GM21526 (cell line): Measurements from ENCODE around the gene TMPRSS12.
"Not testable (repeated sequence)": the region's sequence is repeated elsewhere in the genome, so short reads cannot be mapped to it uniquely, and the experiment has no call there.

Experiments used
- ATAC-seq: cut with Tn5 transposase; IDR thresholded peaks from one replicate; pipeline ENCODE4 v1.9.1; 2021; ENCODE audit warnings: moderate library complexity; ENCODE audit not compliant: unreplicated experiment, low FRiP score

The TMPRSS12 gene

DNA sequence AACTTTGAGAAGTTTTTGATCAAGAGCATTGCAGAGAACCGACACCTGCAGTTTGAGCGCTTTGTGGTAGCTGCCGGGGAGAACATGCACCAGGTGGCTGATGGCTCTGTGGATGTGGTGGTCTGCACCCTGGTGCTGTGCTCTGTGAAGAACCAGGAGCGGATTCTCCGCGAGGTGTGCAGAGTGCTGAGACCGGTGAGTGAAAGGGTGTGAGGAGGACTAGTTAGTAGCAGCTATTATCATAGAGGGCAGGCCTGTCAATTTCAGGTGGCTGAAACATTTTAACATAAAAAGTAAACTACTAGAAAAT lies 82.6 kb downstream of the TMPRSS12 start:
- peak; percentile 3 for ATAC-seq

DNA sequence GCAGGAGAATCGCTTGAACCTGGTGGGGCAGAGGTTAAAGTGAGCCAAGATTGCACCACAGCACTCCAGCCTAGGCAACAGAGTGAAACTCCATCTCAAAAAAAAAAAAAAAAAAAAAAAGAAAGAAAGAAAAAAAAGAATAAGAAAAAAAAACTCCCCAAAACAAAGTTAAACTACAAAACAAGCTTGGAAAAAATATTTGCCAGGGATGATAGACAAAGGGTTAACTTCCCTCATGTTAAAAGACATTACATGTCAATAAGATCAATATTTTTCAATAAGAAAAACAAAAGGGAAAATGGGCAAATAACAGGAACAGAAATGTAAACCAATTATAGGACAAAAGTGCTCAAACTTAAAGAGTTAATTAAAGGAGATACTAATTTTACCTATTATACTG lies 83.2 kb downstream of the TMPRSS12 start:
- ATAC-seq: no peak

DNA sequence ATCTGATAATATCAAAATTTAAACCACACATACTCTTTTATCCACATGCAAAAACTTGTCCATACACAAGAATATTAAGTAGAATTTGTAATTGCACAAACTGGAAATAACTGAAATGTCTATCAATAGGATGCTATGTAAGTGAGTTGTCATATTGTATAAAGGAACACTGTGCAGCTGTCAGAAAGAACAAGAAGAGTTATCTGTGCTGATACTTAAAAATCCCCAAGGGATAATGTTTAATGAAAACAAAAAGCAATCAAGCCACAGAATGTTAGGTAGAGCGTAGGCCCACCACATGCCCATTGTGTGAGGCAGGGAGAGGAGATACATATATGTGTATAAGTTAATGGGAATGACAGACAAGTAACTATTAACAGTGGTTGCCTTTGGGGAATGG lies 83.7 kb downstream of the TMPRSS12 start:
- ATAC-seq: no peak

DNA sequence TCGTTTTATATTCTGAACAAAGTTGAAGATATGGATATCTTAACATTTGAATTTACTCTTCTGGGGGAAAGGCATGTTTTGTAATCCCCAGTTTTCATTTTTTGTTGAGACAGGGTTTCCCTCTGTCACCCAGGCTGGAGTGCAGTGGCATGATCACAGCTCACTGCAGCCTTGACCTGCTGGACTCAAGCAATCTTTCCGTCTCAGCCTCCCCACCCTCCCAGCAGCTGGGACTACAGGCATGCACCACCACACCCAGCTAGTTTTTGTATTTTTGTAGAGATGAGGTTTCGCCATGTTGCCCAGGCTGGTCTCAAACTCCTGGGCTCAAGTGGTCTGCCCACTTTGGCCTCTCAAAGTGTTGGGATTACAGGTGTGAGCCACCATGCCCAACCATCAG lies 84.2 kb downstream of the TMPRSS12 start:
- not testable (repeated sequence) for ATAC-seq

DNA sequence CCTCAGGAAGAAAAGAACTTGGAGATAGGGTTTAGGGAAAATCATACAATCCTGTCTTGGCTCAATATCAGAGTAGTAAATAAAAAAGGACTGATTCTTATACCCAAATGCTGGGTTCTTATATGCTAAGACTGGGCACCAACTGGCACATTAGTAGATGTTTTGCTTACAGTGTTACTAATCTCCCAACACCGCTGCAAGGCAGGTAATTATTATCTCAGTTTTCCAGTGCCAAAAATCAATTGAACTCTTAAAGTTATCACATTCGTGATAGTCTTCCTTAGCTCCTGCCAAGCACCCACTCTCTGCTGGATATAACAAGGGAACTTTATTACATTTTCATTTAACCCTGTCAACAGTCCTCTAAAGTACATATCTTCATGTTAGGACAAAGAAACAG lies 84.6 kb downstream of the TMPRSS12 start:
- ATAC-seq: no peak

DNA sequence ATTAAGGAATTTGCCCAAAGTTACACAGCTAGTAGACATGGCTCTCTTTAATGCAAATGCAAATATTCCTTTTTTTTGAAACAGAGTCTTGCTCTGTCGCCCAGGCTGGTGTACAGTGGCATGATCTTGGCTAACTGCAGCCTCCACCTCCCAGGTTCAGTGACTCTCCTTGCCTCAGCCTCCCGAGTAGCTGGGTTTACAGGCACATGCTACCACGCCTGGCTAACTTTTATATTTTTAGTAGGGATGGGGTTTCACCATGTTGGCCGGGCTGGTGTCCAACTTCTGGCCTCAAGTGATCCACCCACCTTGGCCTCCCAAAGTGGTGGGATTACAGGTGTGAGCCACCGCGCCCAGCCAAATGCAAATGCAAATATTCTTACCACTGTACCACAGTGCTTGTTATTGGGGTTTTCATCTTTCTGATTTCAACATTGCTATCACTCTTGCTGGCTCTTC lies 85.1 kb downstream of the TMPRSS12 start:
- no peak for ATAC-seq

DNA sequence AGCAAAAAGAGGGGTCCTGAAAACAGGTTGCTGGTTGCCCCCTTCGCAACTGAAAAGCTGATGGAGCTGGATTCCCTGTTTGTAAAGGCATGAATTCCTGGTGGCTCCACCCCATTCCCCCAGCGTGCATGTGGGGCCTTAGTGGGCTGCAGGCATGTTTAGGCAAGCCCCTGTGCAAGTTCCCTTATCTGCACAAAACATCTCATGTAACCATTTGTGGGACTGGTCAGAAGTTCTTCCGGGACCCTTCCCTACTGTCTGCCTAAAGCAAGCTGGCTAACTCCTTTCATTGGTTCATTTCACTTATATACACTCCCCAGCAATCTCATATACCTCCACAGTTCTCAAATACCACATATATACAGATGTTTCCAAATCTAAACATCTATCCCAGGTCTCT lies 85.7 kb downstream of the TMPRSS12 start:
- no peak for ATAC-seq

DNA sequence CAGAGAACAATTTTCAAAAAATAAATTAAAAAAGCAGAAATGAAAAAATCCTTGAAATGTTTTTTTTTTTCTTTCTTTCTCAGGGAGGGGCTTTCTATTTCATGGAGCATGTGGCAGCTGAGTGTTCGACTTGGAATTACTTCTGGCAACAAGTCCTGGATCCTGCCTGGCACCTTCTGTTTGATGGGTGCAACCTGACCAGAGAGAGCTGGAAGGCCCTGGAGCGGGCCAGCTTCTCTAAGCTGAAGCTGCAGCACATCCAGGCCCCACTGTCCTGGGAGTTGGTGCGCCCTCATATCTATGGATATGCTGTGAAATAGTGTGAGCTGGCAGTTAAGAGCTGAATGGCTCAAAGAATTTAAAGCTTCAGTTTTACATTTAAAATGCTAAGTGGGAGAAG lies 87.1 kb downstream of the TMPRSS12 start:
- ATAC-seq: no peak

DNA sequence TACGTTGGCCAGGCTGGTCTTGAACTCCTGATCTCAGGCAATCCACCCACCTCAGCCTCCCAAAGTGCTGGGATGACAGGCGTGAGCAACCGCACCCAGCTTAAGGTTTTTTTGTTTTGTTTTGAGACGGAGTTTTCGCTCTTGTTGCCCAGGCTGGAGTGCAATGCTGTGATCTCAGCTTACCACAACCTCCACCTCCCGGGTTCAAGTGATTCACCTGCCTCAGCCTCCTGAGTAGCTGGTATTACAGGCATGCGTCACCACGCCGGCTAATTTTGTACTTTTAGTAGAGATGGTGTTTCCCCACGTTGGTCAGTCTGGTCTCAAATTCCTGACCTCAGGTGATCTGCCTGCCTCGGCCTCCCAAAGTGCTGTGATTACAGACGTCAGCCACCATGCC lies 87.8 kb downstream of the TMPRSS12 start:
- not testable (repeated sequence) for ATAC-seq

DNA sequence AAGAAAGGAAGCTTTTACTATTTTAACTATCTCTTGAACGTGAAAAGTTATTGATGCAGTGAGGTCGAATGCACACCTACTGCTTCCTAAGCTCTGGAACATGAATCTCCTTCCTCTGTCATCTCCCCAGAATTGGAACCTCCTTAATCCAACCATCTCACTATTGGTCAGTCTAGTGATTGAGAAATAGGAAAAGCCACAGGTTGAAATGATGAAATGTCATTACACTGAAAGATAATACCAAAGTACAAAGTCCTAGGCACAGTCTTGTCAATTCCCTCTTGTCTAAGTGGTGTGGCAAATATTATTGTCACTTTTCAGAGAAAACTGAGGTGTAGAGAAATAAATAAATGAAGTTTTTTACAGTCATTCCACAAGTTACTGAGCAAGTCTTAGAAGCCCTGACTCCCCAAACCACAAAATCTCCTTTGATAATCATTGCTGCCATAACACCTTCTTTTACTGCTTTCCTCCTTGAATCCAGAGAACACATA lies 90.1 kb downstream of the TMPRSS12 start:
- ATAC-seq: no peak

DNA sequence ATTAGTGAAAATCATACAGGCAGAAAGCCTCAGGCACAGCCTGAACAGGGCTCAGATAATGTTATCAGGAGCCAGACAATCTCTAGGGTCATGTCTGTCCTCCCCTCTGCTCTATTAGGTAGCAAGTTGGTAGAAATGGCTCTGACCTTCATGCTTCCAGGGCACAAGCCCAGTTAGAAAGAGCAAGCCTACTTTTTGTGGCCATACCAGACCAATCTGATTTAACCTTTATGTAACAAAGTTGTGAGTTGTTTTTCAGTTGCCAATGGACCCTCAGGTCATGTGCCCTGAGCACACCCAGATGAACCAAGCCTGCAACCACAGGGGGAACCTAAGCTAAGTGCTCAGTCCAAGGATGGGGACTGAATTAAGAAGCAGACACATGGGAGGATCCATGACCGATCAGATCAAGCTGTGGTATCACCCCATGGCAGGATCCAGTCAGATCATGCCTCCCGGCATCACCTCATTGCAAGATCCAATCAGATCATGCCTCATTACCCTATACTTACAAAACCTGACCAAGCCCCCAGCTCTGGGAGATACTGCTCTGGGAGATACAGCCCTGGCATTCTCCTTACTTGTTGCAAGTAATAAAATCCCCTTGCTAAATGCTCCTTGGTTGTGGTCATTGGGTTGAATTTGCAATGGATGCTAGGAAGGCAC lies 90.9 kb downstream of the TMPRSS12 start:
- ATAC-seq: no peak

DNA sequence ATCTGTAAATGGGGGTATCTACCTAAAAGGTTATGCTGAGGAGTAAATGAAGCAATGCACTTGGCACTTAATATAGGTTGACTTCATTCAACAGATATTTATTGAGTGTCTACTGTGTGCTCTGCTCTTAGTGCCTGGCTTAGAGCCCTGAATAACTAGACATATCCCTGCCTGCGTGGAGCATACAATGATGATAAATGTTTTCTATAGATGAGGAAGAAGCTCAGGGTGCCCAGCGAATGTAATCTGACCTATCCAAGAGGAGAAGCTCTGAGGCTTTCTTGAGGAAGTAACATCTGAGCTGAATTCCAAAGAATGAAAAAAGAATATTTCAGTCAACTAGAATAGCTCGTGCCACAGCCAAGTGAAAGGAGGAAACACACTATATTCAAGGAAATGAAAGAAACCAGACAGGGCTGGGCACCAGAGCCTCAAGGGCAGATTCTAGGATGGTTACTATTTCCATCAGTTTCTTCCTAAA lies 91.7 kb downstream of the TMPRSS12 start:
- ATAC-seq: no peak

DNA sequence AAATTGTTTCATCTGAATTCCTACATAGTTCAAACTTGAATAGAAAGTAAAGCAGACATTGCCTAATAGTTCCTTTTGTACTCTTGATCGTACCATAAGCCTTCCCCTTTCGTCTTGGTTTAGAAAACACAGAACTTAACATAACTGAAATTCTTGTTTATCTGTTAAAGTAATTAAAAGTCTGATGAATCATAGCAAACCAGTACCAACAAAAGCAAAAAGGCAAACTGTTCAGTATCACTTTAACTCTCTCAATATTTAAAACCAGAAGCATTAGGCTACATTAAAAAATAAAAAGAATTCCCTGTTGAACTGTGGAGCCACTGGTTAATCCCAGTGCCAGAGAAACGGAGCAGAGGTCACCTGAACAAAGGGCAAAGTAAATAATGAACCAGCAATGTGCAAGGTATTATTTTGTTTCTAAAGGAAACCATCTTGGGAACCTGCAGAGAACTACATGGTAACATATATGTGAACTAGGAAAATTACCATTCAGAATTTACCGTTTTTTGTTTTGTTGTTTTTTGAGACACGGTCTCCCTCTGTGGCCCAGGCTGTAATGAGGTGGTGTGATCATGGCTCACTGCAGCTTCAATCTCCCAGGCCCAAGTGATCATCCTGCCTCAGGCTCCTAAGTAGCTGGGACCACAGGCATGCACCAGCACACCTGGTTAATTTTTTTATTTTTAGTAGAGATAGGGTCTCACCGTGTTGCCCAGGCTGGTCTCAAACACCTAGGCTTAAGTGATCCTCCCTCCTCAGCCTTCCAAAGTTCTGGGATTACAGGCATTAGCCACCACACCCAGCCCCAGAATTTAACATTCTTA lies 92.5 kb downstream of the TMPRSS12 start:
- no peak for ATAC-seq

DNA sequence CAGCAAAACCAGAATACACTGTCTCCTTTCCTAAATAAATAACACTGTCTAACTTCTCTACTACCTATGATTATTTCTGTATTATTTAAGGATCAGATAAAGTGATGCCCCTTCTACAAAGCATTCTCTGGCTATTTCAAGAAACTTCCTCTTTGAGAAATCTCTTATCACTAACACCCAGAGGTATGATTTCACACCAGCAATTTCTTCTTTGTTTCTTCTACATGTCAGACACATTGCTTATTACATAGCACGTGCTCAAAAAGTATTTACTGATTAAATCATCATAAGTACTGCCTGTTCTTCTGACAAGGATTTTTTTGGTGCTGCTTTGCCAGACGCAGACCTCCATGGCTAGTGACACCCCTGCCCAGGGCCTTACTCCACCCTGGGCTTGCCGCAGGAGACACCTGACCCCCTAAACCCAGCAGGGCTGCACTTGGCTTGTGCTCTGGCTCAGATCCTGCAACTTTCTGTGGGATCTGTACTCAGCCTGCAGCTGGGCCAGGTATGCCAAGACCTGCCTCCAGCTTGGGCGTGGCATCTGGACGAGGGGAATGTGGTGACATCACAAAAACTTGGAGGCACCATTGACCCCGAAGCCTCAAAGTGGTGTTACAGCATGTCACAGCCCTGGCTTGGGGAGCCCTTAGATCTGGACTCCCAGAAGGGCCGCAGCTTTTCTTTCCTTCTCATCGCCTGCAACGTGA lies 94.2 kb downstream of the TMPRSS12 start:
- ATAC-seq: no peak
